ENCODE measurements around the gene MRAP. TPM values are rescaled to one million over a fixed set of nuclear protein-coding genes. Genes with fewer than 3 reads are reported as not detected.
"Not testable (repeated sequence)": the region's sequence is repeated elsewhere in the genome, so short reads cannot be mapped to it uniquely, and the experiment has no call there.

Gene MRAP
- total and polyA plus RNA-seq, 7 donors, result 1.1 to 6.5 TPM; not detected in 5

DNA sequence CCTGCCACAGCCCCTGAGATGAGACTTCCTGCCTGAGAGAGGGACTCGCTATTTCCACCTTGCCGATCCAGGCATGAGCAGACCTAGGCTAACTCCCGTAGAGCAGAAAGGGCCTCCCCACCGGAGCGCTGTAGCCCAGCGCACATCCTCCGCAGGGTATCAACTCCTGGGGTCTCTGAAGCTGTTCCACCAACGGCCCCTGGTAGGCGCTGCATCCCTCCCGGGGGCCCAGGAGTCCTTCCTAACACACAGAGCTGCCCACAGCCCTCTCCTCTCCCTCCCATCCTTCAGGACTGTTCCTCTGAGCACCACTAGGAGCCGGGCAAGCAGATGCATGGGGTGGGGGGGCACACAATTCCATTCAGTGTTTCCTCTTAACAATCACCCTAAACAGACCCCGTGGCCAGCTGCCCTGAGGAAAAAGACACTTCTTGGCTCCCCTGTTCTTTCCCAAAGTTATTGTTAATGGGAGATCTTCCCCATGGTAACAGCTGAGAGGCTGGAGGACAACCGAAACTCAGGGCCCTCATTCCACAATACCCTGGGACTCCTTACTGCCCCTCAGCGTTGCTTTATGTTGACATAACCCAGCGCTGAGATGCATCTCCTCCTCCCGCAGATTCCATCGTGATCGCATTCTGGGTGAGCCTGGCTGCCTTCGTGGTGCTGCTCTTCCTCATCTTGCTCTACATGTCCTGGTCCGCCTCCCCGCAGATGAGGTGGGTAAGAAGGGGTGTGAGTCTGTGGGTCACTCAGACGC, 7.5 kb downstream of the MRAP start:
- 72 to 87% methylated on average over 22 of the region's 22 CpGs for WGBS, 2 donors
- TF ChIP-seq POLR2AphosphoS5 (IDR thresholded peaks at IDR 0.05), result no peak
- TF ChIP-seq, protein P1, sequence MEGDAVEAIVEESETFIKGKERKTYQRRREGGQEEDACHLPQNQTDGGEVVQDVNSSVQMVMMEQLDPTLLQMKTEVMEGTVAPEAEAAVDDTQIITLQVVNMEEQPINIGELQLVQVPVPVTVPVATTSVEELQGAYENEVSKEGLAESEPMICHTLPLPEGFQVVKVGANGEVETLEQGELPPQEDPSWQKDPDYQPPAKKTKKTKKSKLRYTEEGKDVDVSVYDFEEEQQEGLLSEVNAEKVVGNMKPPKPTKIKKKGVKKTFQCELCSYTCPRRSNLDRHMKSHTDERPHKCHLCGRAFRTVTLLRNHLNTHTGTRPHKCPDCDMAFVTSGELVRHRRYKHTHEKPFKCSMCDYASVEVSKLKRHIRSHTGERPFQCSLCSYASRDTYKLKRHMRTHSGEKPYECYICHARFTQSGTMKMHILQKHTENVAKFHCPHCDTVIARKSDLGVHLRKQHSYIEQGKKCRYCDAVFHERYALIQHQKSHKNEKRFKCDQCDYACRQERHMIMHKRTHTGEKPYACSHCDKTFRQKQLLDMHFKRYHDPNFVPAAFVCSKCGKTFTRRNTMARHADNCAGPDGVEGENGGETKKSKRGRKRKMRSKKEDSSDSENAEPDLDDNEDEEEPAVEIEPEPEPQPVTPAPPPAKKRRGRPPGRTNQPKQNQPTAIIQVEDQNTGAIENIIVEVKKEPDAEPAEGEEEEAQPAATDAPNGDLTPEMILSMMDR (IDR thresholded peaks at IDR 0.05), result peak in 2 of 4 experiments; percentile 21 to 32
- Histone ChIP-seq H3K36me3 (peaks cover 0 to 12% (median 0%) of the 10 kb centered on the region in 4 donors), H3K27ac (no peak overlapping the region), H3K4me1 (no peaks in the 10 kb centered on the region), H3K27me3 (no peaks in the 10 kb centered on the region), H3K9me3 (no peaks in the 10 kb centered on the region), H3K4me3 (no peak overlapping the region)
- intact Hi-C loops (cut with DNase I), result no loop called here
- no peak for DNase-seq

DNA sequence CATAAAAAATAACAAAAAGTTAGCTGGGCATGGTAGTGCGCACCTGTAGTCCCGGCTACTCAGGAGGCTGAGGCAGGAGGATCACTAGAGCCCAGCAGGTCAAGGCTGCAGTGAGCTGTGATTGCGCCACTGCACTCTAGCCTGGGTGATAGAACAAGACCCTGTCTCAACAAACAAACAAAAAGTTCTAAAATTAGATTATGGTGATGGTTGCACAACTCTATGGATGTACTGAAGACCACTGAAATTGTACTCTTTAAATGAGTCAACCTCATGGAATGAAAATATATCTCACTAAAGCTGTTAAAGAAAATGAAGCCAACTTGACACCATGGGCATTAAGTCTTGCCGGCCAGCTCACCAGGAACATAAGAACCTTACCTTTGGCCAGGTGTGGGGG, 9.1 kb downstream of the MRAP start:
- intact Hi-C loops (cut with DNase I), result no loop called here
- no peaks in the 10 kb centered on the region for H3K27me3 ChIP-seq

DNA sequence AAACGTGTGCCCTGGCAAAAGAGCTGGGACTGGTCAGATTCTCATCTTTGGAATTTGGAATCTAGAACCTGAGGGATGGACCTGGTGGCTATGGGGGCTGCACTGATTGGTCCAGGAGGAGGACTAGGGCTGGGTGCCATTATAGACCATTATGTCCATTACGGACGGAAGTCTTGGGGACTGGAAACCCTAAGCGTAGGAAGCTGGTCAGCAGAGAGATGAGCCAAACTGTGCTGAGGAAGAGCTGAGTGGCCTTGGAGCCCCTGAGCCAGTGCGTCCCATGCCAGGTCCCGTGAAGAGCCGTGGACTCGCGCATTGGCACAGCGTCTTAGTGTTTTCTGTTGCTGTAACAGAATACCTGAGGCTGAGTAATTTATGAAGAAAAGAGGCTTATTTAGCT, 10.0 kb downstream of the MRAP start:
- Histone ChIP-seq H3K4me3 (no peak overlapping the region), H3K27ac (no peak overlapping the region), H3K9me3 (no peaks in the 10 kb centered on the region), H3K4me1 (no peaks in the 10 kb centered on the region), H3K36me3 (peaks cover 0 to 37% (median 0%) of the 10 kb centered on the region in 4 donors), H3K27me3 (no peaks in the 10 kb centered on the region)
- intact Hi-C loops (cut with DNase I), result no loop called here
- WGBS, 2 donors, result 95 to 96% methylated on average over 10 of the region's 10 CpGs
- DNase-seq, result no peak
- TF ChIP-seq POLR2AphosphoS5 (IDR thresholded peaks at IDR 0.05) (no peak), POLR2A (IDR thresholded peaks at IDR 0.05) (no peak), EP300 (IDR thresholded peaks at IDR 0.05) (no peak)
- TF ChIP-seq, protein P1 (IDR thresholded peaks at IDR 0.05), result no peak

More for the DNA sequence above, 9.1 kb downstream of the MRAP start:
- TF ChIP-seq, protein P1 (IDR thresholded peaks at IDR 0.05), result no peak
- TF ChIP-seq POLR2AphosphoS5 (IDR thresholded peaks at IDR 0.05), result no peak
- no peak for TF ChIP-seq EP300 (IDR thresholded peaks at IDR 0.05)
- Histone ChIP-seq H3K4me1 (no peaks in the 10 kb centered on the region), H3K36me3 (peaks cover 0 to 27% (median 0%) of the 10 kb centered on the region in 4 donors), H3K4me3 (no peak overlapping the region), H3K27ac (no peak overlapping the region), H3K9me3 (no peaks in the 10 kb centered on the region)
- no peak for DNase-seq
- 97 to 98% methylated on average over 4 of the region's 4 CpGs for WGBS, 2 donors

DNA sequence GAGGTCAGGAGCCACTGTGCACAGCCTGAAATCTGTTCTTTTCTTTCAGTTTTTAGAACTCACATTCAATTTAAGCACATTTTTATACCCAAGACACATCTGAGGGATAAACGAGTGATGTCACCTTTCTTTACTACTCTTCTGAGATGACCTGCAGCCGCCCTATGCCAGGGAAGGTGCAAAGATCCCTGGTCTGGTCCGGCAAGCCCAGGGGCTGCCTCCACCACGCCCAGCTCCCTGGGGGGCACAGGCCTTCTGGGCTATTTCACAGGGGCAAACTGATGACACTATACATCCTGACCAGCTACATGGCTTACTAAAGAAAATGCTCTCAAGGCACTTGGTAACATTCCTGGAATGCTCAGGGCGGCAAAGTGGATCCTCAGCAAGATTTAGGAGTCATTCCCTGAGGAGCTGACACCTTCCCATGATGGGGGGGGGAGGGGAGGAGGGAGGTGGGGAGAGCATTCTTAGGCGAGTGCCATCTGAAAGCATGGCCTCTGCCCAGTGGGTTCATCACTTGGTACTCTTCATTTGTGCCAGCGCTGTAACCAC, 11.3 kb downstream of the MRAP start:
- Histone ChIP-seq H3K27ac (no peak overlapping the region), H3K36me3 (peaks cover 0 to 50% (median 4%) of the 10 kb centered on the region in 4 donors), H3K9me3 (no peaks in the 10 kb centered on the region), H3K4me3 (no peak overlapping the region), H3K27me3 (no peaks in the 10 kb centered on the region), H3K4me1 (no peaks in the 10 kb centered on the region)
- no peak for TF ChIP-seq POLR2A (IDR thresholded peaks at IDR 0.05)
- no peak for TF ChIP-seq POLR2AphosphoS5 (IDR thresholded peaks at IDR 0.05)
- TF ChIP-seq EP300 (IDR thresholded peaks at IDR 0.05), result no peak
- TF ChIP-seq, protein P1 (IDR thresholded peaks at IDR 0.05), result no peak
- WGBS, 2 donors, result 91 to 94% methylated on average over 7 of the region's 7 CpGs
- no peak for DNase-seq
- intact Hi-C loops (cut with DNase I), result no loop called here

DNA sequence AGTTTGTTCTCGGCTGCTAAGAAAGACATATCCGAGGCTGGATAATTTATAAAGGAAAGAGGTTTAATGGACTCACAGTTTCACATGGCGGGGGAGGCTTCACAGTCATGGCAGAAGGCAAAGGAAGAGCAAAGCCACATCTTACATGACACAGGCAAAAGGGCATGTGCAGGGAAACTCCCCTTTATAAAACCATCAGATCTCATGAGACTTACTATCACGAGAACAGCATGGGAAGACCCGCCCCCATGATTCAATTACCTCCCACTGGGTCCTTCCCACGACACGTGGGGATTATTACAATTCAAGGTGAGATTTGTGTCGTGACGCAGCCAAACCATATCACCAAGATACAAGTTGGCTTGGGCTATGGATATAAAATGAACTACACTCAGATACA, 12.3 kb downstream of the MRAP start:
- H3K4me1 ChIP-seq; intact Hi-C loops (cut with DNase I); H3K4me3 ChIP-seq; DNase-seq; H3K27me3 ChIP-seq; H3K27ac ChIP-seq; H3K9me3 ChIP-seq: not testable (repeated sequence)
- WGBS, 2 donors, result 90 to 92% methylated on average over 9 of the region's 9 CpGs
- peaks cover 0 to 60% (median 11%) of the 10 kb centered on the region in 4 donors for H3K36me3 ChIP-seq
